GM18858 (cell line): ENCODE data around the gene METTL22.
"Not testable (repeated sequence)": the region's sequence is repeated elsewhere in the genome, so short reads cannot be mapped to it uniquely, and the experiment has no call there.

Experiments used
- ATAC-seq: cut with Tn5 transposase; IDR thresholded peaks from one replicate; pipeline ENCODE4 v1.9.1; 2021; ENCODE audit not compliant: unreplicated experiment

The METTL22 gene

DNA sequence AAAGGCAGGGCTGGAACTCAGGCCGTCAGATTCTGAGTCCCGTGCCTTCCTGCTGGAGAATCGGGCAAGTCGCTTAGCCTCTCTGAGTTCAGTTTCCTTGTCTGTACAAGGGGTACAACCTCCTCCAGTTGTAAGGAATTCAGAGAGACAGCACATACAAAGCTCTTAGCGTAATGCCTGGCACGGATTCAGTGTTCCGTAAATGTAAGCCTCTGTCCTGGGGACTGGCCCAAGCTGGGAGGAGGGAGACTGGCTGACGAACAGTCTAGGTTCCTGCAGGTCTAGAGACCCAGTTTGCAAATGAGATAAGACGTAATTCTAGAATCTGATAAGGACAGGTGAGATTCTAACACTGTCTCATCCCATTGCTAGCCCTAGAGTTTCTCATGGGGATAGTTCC is 9.9 kb downstream of the METTL22 start:
- ATAC-seq = no peak

- no peak for ATAC-seq
These were observed 10.4 kb downstream of the METTL22 start for GRCh38 chr16:8631818-8632465.

- no peak for ATAC-seq
These were observed 11.2 kb downstream of the METTL22 start for GRCh38 chr16:8632675-8633182.

- no peak for ATAC-seq
These were observed 13.7 kb downstream of the METTL22 start for GRCh38 chr16:8634991-8635736.

DNA sequence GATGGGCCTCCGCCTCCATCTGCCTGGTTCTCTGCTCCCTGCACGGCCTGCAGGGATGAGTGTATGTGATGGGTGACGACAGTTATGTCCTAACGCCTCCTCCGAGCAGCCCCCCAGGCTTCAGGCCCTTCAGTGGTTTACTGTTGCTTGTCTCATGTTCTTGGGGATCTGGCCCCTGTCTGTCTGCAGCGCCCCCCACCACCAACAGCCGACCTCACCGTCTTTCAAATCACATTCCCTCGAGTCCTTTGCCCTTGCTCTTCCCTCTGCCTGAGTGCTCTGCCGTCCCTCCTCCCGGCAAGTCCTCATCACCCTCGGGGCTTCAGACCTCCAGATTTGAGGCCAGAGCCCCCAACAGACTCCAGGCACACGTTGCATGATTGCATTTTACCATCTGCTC is 18.2 kb downstream of the METTL22 start:
- no peak for ATAC-seq

- no peak for ATAC-seq
These were observed 20.2 kb downstream of the METTL22 start for GRCh38 chr16:8641671-8642070.

DNA sequence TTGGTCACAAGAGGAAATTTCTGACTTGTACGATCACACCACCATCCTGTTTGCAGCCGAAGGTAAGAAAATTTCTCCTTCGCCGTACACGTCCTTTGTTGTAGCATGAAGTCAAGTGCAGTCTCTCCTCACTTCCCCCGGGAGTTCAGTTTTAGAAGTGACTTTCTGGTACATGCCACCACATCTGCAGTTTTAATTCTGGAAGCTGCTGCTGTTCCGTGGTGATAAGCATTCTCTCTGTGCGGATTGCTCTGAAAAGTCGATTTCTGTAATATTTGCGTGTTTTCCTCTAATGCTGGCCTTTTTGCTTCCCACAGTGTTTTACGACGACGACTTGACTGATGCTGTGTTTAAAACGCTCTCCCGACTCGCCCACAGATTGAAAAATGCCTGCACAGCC is 20.6 kb downstream of the METTL22 start:
- no peak for ATAC-seq

DNA sequence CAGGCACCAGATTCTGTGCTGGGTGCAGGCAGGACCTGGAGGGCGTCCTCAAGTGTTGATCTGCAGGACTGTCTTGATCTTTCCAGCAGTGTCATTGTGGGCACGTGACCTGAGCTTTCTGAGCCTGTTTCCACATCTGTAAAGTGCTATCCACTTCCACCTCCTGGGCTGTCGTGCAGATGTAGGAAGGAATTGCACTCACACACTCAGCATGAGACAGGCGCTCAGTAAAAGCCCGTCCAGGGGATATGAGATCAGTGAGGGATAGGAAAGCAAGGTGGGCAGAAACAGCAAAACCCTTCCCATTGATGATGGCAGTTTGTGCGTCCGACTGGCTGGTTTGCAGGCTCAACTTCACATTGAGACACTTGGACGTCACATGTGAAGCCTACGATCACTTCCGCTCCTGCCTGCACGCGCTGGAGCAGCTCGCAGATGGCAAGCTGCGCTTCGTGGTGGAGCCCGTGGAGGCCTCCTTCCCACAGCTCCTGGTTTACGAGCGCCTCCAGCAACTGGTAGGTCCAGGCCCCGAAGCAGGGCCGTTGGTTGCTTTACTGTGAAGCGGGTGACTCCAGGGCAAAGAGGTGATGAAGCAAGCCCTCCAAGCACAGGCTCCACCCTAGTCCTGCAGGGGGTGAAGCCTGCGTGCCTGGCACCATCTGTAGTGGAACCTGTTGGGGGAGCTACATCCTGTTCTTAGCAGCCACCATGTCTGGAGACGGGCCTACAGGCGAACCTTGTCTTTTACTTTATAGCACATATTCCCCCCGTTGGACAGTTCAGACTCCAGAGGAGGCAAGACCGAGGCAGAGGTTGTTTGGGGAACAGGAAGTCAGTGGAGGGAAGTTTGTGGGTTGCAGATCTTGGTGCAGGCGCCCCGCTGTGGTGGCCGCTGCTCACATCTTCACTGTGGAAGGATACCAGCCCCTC is 23.0 kb downstream of the METTL22 start:
- no peak for ATAC-seq

GRCh38 chr16:8645141-8645521 is 23.6 kb downstream of the METTL22 start:
- ATAC-seq = no peak

- ATAC-seq = no peak
These were observed 24.3 kb downstream of the METTL22 start for GRCh38 chr16:8645831-8646230.

GRCh38 chr16:8646326-8647053 is 25.0 kb downstream of the METTL22 start:
- no peak for ATAC-seq

DNA sequence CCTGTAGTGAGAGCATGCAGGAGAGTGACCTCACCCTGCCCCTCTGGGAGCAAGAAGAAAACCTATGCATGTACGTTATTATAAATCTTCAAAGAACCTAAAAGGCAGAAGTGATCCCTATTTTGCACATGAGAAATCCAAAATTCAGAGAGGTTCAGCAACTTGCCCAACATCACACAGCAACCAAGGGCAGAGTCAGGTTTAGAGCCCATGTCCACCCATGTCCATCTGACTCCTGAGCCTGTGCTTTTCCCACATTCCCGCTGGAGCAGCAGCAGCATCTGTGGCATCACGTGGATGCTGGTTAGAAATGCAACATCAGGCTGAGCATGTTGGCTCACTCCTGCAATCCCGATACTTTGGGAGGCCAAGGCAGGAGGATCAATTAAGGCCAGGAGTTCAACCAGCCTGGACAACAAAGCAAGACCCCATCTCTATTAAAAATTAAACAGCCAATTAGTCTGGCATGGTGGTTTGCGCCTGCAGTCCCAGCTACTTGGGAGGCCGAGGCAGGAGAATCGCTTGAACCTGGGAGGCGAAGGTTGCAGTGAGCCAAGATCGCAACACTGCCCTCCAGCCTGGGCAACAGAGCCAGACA is 26.3 kb downstream of the METTL22 start:
- ATAC-seq = no peak

DNA sequence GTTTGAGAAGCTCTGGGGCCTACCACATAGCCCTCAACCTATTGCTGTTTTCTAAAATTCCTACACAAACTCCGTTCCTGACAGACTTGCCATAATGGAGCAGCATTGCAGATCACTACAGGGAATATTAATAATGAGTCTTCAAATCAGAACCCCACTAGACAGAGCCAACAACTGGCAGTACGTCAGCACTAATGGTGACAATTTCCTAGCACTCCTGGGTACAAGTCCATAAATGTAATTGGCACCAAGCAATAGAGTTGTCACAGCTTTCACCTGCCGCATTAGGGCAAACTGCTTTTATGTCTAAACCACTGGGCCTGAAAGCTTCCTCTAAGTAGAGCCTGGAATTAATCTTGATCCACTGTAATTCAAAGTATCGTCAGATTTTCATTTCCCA is 27.4 kb downstream of the METTL22 start:
- ATAC-seq = no peak

GRCh38 chr16:8649829-8650554 is 28.5 kb downstream of the METTL22 start:
- no peak for ATAC-seq

DNA sequence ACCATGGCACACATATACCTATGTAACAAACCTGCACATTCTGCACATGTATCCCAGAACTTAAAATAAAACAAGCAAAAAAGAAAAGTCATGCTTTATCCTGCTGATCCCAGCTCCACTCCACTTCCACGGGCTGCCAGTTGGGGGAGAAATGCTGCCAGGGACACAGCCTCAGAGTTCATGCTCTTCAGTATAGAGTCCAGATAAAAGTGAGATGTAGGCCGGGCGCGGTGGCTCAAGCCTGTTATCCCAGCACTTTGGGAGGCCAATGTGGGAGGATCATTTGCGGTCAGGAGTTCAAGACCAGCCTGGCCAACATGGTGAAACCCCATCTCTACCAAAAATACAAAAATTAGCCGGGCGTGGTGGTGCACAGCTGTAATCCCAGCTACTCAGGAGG is 30.5 kb downstream of the METTL22 start:
- ATAC-seq = not testable (repeated sequence)

- no peak for ATAC-seq
These were observed 33.8 kb downstream of the METTL22 start for GRCh38 chr16:8655184-8655717.

DNA sequence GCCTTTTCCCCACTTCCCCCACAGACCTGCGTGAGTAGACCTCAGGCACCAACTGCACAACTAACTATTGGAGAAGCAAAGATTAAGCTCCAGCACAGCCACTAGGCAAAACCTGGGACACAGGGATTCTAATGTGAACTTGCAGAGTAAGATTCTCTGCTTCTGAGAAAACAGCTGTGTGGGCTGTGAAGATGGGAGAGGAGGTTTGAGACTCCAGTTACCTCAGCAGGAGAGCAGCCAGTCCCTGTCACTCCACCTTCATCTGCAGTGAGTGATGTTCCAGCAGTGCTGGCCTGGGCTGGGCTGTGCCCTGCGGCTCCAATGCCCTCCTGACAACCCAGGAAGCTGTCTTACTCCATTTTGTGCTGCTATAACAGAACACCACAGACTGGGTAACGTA is 34.9 kb downstream of the METTL22 start:
- no peak for ATAC-seq

DNA sequence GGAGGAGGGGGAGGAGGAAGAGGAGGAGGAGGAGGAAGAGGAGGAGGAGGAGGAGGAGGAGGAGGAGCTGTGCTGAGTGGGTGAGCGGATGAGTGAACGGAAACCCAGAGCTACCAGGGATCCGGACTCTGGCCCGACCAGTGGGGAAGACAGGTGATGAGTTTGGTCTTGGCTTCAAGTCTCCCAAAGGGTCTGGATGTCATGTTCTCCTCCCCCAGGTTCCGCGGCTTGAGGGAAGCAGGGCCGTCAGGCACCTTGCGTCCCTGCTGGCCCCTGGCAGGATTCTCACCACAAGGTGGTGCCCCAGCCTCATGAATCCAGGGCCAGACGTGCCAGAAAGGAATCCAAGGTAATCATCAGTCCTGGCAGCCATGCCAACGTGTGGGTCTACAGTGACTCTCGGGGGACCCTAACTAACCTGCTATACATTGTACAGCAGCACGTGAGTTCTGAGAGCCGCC is 39.4 kb downstream of the METTL22 start:
- ATAC-seq = no peak

GRCh38 chr16:8661703-8662102 is 40.2 kb downstream of the METTL22 start:
- ATAC-seq = no peak
